ENCODE data around the gene G6PD. TPM values are rescaled to one million over a fixed set of nuclear protein-coding genes. Genes with fewer than 3 reads are reported as not detected.

G6PD gene
- total RNA-seq, 4 donors from 2014 or later: 31.1 to 49.6 (median 35.6) TPM

DNA sequence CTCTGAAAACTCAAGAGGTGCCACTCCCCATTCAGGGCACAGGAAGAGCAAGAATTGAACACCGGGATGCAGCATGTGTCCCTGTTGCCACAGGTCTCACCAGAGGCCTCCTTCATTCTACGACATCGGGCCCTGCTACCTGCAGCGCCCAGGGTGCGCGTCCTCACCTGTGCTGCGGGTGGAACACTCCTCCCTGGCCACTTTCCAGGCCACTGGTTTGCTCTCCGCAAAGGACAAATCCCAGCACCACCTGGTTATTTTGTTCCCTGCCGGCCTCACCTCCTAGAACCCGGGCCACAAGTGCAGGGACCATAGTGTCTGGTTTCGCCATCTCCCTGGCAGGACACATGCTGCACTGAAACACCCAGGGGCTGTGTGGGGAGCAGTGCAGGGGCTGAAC, 16.4 kb downstream of the G6PD start:
- no peak overlapping the region for H3K4me3 ChIP-seq (ENCODE audit: low read depth, poor library complexity, severe bottlenecking)
- intact Hi-C loops (cut with DNase I; ENCODE audit: low total_unique reads): no loop called here
- 65 to 71% methylated on average over 11 of the region's 11 CpGs for WGBS, 2 donors
- no peak for TF ChIP-seq POLR2A (IDR thresholded peaks at IDR 0.05)
- TF ChIP-seq, protein P1, sequence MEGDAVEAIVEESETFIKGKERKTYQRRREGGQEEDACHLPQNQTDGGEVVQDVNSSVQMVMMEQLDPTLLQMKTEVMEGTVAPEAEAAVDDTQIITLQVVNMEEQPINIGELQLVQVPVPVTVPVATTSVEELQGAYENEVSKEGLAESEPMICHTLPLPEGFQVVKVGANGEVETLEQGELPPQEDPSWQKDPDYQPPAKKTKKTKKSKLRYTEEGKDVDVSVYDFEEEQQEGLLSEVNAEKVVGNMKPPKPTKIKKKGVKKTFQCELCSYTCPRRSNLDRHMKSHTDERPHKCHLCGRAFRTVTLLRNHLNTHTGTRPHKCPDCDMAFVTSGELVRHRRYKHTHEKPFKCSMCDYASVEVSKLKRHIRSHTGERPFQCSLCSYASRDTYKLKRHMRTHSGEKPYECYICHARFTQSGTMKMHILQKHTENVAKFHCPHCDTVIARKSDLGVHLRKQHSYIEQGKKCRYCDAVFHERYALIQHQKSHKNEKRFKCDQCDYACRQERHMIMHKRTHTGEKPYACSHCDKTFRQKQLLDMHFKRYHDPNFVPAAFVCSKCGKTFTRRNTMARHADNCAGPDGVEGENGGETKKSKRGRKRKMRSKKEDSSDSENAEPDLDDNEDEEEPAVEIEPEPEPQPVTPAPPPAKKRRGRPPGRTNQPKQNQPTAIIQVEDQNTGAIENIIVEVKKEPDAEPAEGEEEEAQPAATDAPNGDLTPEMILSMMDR (IDR thresholded peaks at IDR 0.05): no peak
- DNase-seq (ENCODE audit: low spot score in 2 of 2): no peak

GRCh38 chrX:154529206-154529612, 17.4 kb downstream of the G6PD start:
- WGBS, 2 donors: 71 to 88% methylated on average over 1 to 6 of the region's 6 CpGs
- DNase-seq (ENCODE audit: low spot score in 2 of 2): no peak
- no peak overlapping the region for H3K4me3 ChIP-seq (ENCODE audit: low read depth, poor library complexity, severe bottlenecking)
- intact Hi-C loops (cut with DNase I; ENCODE audit: low total_unique reads): no loop called here
- TF ChIP-seq POLR2A (IDR thresholded peaks at IDR 0.05): no peak
- TF ChIP-seq, protein P1 (IDR thresholded peaks at IDR 0.05): no peak

DNA sequence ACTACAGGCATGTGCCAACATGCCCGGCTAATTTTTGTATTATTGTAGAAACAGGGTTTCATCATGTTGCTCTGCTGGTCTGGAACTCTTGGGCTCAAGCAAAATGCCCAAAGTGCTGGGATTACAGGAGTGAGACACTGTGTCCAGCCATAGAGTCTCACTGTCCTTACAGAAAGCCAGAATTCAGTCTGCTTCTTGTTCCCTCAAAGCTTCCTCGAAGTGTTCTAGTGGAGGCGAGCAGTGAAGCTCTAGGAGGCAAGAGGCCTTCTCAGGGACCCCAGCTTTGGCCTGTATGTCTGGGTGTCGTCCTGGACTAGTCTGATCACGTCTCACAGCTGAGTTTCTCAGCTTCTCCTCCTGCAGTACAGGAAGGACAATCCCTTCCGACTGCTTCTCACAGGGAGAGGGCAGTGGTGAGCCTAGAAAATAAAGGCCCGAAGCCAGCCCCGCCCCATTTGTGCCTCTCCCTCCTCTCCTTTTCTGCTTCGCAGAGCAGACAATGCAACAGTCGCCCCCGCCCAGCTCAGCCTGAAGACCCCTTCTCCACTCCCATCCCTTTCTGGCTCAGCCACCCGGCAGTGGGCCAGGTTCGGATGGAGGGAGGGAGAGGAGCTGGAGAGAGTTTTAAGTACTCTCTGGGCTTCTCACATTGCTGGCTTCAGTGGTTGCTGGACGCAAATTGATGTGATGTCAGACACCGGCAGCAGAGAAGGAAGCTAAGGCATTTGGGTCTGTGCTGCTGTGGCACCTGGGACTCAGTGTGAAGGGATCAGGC, 19.6 kb downstream of the G6PD start:
- intact Hi-C loops (cut with DNase I; ENCODE audit: low total_unique reads): no loop called here
- 3 to 29% methylated on average over 15 of the region's 15 CpGs for WGBS, 2 donors
- no peak for TF ChIP-seq POLR2A (IDR thresholded peaks at IDR 0.05)
- no peak overlapping the region for H3K4me3 ChIP-seq (ENCODE audit: low read depth, poor library complexity, severe bottlenecking)
- DNase-seq (ENCODE audit: low spot score in 2 of 2): peak; percentile 67 to 94

- no peak overlapping the region for H3K4me3 ChIP-seq (ENCODE audit: low read depth, poor library complexity, severe bottlenecking)
- intact Hi-C loops (cut with DNase I; ENCODE audit: low total_unique reads): no loop called here
- no peak for DNase-seq (ENCODE audit: low spot score in 2 of 2)
- TF ChIP-seq, protein P1 (IDR thresholded peaks at IDR 0.05): no peak
- TF ChIP-seq POLR2A (IDR thresholded peaks at IDR 0.05): no peak
- 65 to 69% methylated on average over 14 of the region's 14 CpGs for WGBS, 2 donors
Measured at GRCh38 chrX:154525606-154526490, 20.8 kb downstream of the G6PD start.

DNA sequence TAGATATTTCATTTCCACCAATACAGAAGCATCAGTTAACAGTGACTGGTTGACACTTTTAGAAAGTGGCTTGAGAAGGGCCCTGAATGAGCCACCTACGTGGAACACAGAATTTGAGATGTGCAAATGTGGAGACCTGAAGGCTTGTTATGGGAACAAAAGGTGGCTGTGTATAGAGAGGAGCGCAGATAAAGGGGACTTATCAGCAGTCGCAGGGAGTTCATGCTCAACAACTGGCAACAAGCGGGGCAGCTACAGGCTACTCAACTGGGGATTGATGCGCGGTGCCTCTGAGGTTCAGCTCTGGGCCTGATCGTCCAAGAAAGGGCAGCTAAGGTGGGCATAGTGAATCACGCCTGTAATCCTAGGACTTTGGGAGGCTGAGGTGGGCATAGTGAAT, 27.3 kb downstream of the G6PD start:
- intact Hi-C loops (cut with DNase I; ENCODE audit: low total_unique reads): no loop called here
- TF ChIP-seq POLR2A (IDR thresholded peaks at IDR 0.05): no peak
- TF ChIP-seq, protein P1 (IDR thresholded peaks at IDR 0.05): no peak
- WGBS, 2 donors: 89 to 99% methylated on average over 8 of the region's 8 CpGs

DNA sequence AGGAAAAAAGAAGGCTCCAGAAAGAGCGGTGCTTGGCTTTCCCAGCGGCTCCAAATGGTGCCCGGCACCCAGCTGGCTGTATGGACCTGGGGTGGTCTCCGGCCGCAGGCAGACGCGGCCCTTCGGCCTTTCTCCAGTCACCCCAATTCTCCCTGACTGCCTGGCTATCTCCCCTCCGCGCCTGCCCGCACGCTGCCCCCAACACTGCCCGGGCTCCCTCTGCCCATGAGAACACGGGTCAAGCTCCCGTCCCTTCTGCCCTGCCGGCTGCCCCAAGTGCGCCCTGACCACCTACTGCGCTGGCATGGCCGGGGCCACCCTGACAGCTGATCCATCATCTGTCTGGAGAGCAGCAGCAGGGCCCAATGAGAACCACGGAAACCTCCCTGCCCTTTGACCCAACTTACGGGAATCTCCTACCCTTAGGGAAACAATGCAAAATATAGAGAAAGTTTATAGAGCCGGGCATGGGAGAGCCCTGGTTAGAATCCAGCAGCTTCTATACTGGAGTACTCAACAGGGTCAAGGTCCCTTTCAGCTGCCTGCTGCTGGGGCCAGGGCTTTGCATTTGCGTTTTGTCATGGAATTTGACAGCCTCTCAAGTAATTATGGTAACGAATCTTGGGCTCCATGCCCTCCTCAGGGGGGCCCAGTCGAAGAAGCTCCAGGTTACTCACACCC, 29.4 kb downstream of the G6PD start:
- no peak for TF ChIP-seq POLR2A (IDR thresholded peaks at IDR 0.05)
- TF ChIP-seq, protein P1 (IDR thresholded peaks at IDR 0.05): no peak
- no peak for DNase-seq (ENCODE audit: low spot score in 2 of 2)
- intact Hi-C loops (cut with DNase I; ENCODE audit: low total_unique reads): no loop called here
- H3K4me3 ChIP-seq (ENCODE audit: low read depth, poor library complexity, severe bottlenecking): no peak overlapping the region
- WGBS, 2 donors: 44 to 62% methylated on average over 15 to 25 of the region's 25 CpGs

More for the DNA sequence above, 27.3 kb downstream of the G6PD start:
- no peak overlapping the region for H3K4me3 ChIP-seq (ENCODE audit: low read depth, poor library complexity, severe bottlenecking)
- no peak for DNase-seq (ENCODE audit: low spot score in 2 of 2)

All from lower leg skin (tissue), 4 donors.